ENCODE measurements around the gene QKI.

The QKI gene

GRCh38 chr6:163571730-163572129 is 157.2 kb downstream of the QKI start:
- TF ChIP-seq, protein P1, sequence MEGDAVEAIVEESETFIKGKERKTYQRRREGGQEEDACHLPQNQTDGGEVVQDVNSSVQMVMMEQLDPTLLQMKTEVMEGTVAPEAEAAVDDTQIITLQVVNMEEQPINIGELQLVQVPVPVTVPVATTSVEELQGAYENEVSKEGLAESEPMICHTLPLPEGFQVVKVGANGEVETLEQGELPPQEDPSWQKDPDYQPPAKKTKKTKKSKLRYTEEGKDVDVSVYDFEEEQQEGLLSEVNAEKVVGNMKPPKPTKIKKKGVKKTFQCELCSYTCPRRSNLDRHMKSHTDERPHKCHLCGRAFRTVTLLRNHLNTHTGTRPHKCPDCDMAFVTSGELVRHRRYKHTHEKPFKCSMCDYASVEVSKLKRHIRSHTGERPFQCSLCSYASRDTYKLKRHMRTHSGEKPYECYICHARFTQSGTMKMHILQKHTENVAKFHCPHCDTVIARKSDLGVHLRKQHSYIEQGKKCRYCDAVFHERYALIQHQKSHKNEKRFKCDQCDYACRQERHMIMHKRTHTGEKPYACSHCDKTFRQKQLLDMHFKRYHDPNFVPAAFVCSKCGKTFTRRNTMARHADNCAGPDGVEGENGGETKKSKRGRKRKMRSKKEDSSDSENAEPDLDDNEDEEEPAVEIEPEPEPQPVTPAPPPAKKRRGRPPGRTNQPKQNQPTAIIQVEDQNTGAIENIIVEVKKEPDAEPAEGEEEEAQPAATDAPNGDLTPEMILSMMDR (IDR thresholded peaks at IDR 0.05; ENCODE audit: low read depth, low read length, missing control alignments): no peak
- in situ Hi-C loops (cut with HindIII; ENCODE audit: low sequenced_read_pairs): no loop called here
- no peak overlapping the region for H3K4me3 ChIP-seq (ENCODE audit: low read depth, low read length)
- DNase-seq (ENCODE audit: low read depth): no peak

DNA sequence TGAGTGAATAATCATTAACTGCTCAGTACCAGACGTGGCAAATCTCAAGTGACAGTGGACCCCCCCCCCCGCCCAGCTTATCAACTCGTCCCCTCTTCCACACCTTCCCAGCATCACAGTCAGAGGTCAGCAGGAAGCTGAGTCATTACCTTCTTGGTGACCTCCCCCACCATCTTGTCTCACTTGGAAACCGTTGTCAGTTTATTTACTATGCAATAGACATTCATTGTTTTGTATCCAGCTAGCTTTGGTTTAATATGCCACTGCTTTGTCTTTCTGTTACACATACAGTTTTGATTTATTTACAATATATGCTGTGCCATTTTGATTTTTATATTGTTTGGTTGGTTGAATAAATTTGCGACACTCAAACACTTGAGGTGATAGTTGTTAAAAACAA is 158.1 kb downstream of the QKI start:
- DNase-seq (ENCODE audit: low read depth): no peak
- TF ChIP-seq, protein P1 (IDR thresholded peaks at IDR 0.05; ENCODE audit: low read depth, low read length, missing control alignments): no peak
- in situ Hi-C loops (cut with HindIII; ENCODE audit: low sequenced_read_pairs): no loop called here
- H3K4me3 ChIP-seq (ENCODE audit: low read depth, low read length): no peak overlapping the region

GRCh38 chr6:163573503-163574179 is 159.1 kb downstream of the QKI start:
- TF ChIP-seq, protein P1 (IDR thresholded peaks at IDR 0.05; ENCODE audit: low read depth, low read length, missing control alignments): no peak
- in situ Hi-C loops (cut with HindIII; ENCODE audit: low sequenced_read_pairs): no loop called here

DNA sequence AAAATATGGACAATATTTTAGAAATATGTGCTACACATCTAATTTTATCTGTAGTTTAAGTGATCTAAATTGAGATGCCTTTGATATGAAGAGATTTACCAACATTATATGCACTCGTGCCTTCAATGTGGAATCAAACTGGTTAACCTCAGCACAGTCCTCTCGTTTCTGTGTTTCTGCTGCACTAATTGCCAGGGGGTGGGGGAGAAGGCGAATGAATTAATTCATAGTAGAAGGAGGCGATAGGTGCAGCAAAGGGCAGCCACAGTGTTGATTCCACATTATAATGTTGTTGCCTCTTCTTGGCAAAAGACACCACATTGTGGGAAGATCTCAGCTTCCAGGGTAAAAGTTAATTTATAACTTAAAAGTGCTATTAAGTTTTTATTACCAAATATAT is 161.6 kb downstream of the QKI start:
- no peak overlapping the region for H3K4me3 ChIP-seq (ENCODE audit: low read depth, low read length)
- in situ Hi-C loops (cut with HindIII; ENCODE audit: low sequenced_read_pairs): no loop called here
- DNase-seq (ENCODE audit: low read depth): no peak
- TF ChIP-seq, protein P1 (IDR thresholded peaks at IDR 0.05; ENCODE audit: low read depth, low read length, missing control alignments): no peak

More at GRCh38 chr6:163573503-163574179, 159.1 kb downstream of the QKI start:
- no peak for DNase-seq (ENCODE audit: low read depth)
- H3K4me3 ChIP-seq (ENCODE audit: low read depth, low read length): no peak overlapping the region

GRCh38 chr6:163577404-163577803 is 162.9 kb downstream of the QKI start:
- no peak overlapping the region for H3K4me3 ChIP-seq (ENCODE audit: low read depth, low read length)
- no peak for DNase-seq (ENCODE audit: low read depth)
- in situ Hi-C loops (cut with HindIII; ENCODE audit: low sequenced_read_pairs): no loop called here
- TF ChIP-seq, protein P1 (IDR thresholded peaks at IDR 0.05; ENCODE audit: low read depth, low read length, missing control alignments): no peak

DNA sequence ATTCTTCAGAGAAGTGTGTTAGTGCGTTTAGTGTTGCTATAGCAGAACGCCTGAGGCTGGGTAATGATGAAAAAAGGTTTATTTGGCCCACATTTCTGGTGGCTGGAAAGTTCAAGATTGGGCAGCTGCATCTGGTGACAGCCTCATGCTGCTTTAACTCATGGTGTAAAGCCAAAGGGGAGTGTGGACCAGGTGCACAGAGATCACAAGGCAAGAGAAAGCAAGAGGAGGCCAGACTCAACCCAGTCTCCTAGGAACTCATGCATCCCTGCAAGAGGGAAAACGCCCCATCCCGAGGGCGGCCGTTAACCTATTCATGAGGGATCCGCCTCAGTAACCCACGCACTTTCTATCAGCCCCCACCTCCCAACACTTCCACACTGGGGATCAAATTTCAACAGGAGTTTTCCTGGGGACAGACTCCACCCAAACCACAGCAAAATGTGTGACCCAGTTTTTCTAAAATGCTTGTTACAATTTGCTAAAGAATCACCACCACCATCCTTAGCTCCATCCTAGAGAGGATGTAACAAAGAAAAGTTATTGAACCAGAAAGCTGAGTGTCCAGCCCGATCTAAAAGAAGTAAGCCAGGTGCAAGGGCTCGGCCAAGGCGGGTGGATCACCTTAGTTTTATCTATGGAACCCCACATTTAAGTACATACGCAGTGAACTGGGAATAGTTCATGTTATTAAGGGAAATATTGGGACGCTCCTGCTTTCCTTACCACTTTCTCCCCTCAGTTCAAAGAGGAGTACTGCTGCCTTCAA is 164.8 kb downstream of the QKI start:
- DNase-seq (ENCODE audit: low read depth): no peak
- in situ Hi-C loops (cut with HindIII; ENCODE audit: low sequenced_read_pairs): no loop called here
- TF ChIP-seq, protein P1 (IDR thresholded peaks at IDR 0.05; ENCODE audit: low read depth, low read length, missing control alignments): no peak
- no peak overlapping the region for H3K4me3 ChIP-seq (ENCODE audit: low read depth, low read length)

All from astrocyte of the cerebellum (primary cell).